Measurements from ENCODE around the gene CMTM4.

CMTM4 gene

GRCh38 chr16:66603537-66604375 is 92.8 kb downstream of the CMTM4 start:
- peak overlapping the region; percentile 48 to 88 for H3K4me3 ChIP-seq (ENCODE audit: low read length in 2 of 2)
- peak overlapping the region; percentile 98 for H3K27ac ChIP-seq (replicated peaks; ENCODE audit: low read length)
- no CpG with 5 or more reads among the region's 32 CpGs for WGBS, 2 donors (ENCODE audit: extremely low coverage in 2 of 2, insufficient read length in 2 of 2, insufficient replicate concordance in 1 of 2)
- H2AK5ac ChIP-seq (ENCODE audit: low read depth, low read length): no peak overlapping the region
- peaks cover 13% of the 10 kb centered on the region for H3K79me1 ChIP-seq (ENCODE audit: low read depth, low read length)
- H3K36me3 ChIP-seq (replicated peaks in 1 of 2; ENCODE audit: control insufficient read depth in 2 of 2, insufficient read depth in 2 of 2, low read length in 2 of 2): peaks cover 7 to 22% of the 10 kb centered on the region in 2 donors
- no peaks in the 10 kb centered on the region for H3K9me3 ChIP-seq (replicated peaks in 1 of 2; ENCODE audit: control insufficient read depth in 2 of 2, insufficient read depth in 1 of 2, low read depth in 1 of 2, low read length in 2 of 2)
- H3K9ac ChIP-seq (ENCODE audit: low read depth, low read length, poor library complexity): peak overlapping the region; percentile 87
- no peak overlapping the region for H4K8ac ChIP-seq (ENCODE audit: low read depth, low read length)
- no peak overlapping the region for H4K91ac ChIP-seq (ENCODE audit: low read depth, low read length, poor library complexity)
- no peak overlapping the region for H2BK120ac ChIP-seq (ENCODE audit: low read depth, low read length)
- H3K14ac ChIP-seq (ENCODE audit: low read length): no peak overlapping the region
- peak overlapping the region; percentile 1 for H2BK15ac ChIP-seq (ENCODE audit: low read length)
- H3K23ac ChIP-seq (ENCODE audit: low read depth, low read length, poor library complexity): peak overlapping the region; percentile 0
- peak overlapping the region; percentile 2 for H2BK5ac ChIP-seq (ENCODE audit: low read length)
- H3K4me2 ChIP-seq (ENCODE audit: insufficient read depth, low read length, poor library complexity, severe bottlenecking): peak overlapping the region; percentile 60
- H3K27me3 ChIP-seq (ENCODE audit: control insufficient read depth in 3 of 3, insufficient read depth in 3 of 3, low read depth in 1 of 3, low read length in 3 of 3): no peaks in the 10 kb centered on the region
- peak overlapping the region; percentile 98 for H2AFZ ChIP-seq (ENCODE audit: low read length)
- peak; percentile 80 for DNase-seq (ENCODE audit: low spot score)
- H3K4ac ChIP-seq (ENCODE audit: low read length): no peak overlapping the region
- H3K4me1 ChIP-seq (ENCODE audit: control insufficient read depth in 2 of 2, insufficient read depth in 1 of 2, low read depth in 1 of 2, low read length in 2 of 2): peaks cover 12 to 17% of the 10 kb centered on the region in 2 donors
- peak overlapping the region; percentile 31 for H2BK12ac ChIP-seq (ENCODE audit: low read length)
- peak overlapping the region; percentile 66 for H3K18ac ChIP-seq (ENCODE audit: low read length)

DNA sequence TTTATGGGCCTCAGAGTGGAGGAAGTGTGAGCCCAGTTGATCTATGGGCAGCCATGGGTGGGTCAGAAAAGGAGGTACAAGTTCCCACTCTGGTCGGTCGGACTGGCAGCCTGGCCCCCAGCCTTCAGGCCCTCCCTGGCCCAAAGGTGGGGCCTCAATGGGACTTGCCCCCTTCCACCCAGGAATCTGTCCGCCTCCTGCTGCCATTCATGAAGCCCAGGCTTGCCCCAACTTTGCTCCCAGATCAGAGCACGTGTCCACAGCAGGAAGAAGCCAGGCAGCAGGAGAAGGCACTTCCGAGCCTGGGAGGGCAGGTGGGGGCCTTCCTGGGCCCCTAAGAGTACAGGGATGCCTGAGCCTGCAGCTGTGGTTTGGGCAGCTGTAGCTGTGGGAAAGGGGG is 95.1 kb downstream of the CMTM4 start:
- H3K4me3 ChIP-seq (ENCODE audit: low read length in 2 of 2): no peak overlapping the region
- WGBS, 2 donors (ENCODE audit: extremely low coverage in 2 of 2, insufficient read length in 2 of 2, insufficient replicate concordance in 1 of 2): no CpG with 5 or more reads among the region's 5 CpGs
- H3K9ac ChIP-seq (ENCODE audit: low read depth, low read length, poor library complexity): no peak overlapping the region
- H3K4me1 ChIP-seq (ENCODE audit: control insufficient read depth in 2 of 2, insufficient read depth in 1 of 2, low read depth in 1 of 2, low read length in 2 of 2): peaks cover 7 to 11% of the 10 kb centered on the region in 2 donors
- no peaks in the 10 kb centered on the region for H3K27me3 ChIP-seq (ENCODE audit: control insufficient read depth in 3 of 3, insufficient read depth in 3 of 3, low read depth in 1 of 3, low read length in 3 of 3)
- H3K36me3 ChIP-seq (replicated peaks in 1 of 2; ENCODE audit: control insufficient read depth in 2 of 2, insufficient read depth in 2 of 2, low read length in 2 of 2): peaks cover 0 to 5% of the 10 kb centered on the region in 2 donors
- peak overlapping the region; percentile 59 for H3K18ac ChIP-seq (ENCODE audit: low read length)
- no peak overlapping the region for H3K14ac ChIP-seq (ENCODE audit: low read length)
- no peak overlapping the region for H2BK120ac ChIP-seq (ENCODE audit: low read depth, low read length)
- H4K8ac ChIP-seq (ENCODE audit: low read depth, low read length): no peak overlapping the region
- H2BK12ac ChIP-seq (ENCODE audit: low read length): no peak overlapping the region
- peak overlapping the region; percentile 3 for H3K23ac ChIP-seq (ENCODE audit: low read depth, low read length, poor library complexity)
- H2AK5ac ChIP-seq (ENCODE audit: low read depth, low read length): peak overlapping the region; percentile 81
- H3K4me2 ChIP-seq (ENCODE audit: insufficient read depth, low read length, poor library complexity, severe bottlenecking): no peak overlapping the region
- peak overlapping the region; percentile 48 for H2AFZ ChIP-seq (ENCODE audit: low read length)
- H4K91ac ChIP-seq (ENCODE audit: low read depth, low read length, poor library complexity): no peak overlapping the region
- H3K9me3 ChIP-seq (replicated peaks in 1 of 2; ENCODE audit: control insufficient read depth in 2 of 2, insufficient read depth in 1 of 2, low read depth in 1 of 2, low read length in 2 of 2): no peaks in the 10 kb centered on the region
- H3K27ac ChIP-seq (replicated peaks; ENCODE audit: low read length): no peak overlapping the region
- H3K4ac ChIP-seq (ENCODE audit: low read length): no peak overlapping the region
- DNase-seq (ENCODE audit: low spot score): no peak
- H2BK5ac ChIP-seq (ENCODE audit: low read length): no peak overlapping the region
- no peak overlapping the region for H2BK15ac ChIP-seq (ENCODE audit: low read length)
- H3K79me1 ChIP-seq (ENCODE audit: low read depth, low read length): peaks cover 9% of the 10 kb centered on the region

- Histone ChIP-seq H2BK12ac (ENCODE audit: low read length) (no peak overlapping the region), H3K9me3 (replicated peaks in 1 of 2; ENCODE audit: control insufficient read depth in 2 of 2, insufficient read depth in 1 of 2, low read depth in 1 of 2, low read length in 2 of 2) (no peaks in the 10 kb centered on the region), H3K79me1 (ENCODE audit: low read depth, low read length) (no peaks in the 10 kb centered on the region), H3K4ac (ENCODE audit: low read length) (no peak overlapping the region), H3K23ac (ENCODE audit: low read depth, low read length, poor library complexity) (no peak overlapping the region), H4K8ac (ENCODE audit: low read depth, low read length) (no peak overlapping the region), H3K4me2 (ENCODE audit: insufficient read depth, low read length, poor library complexity, severe bottlenecking) (no peak overlapping the region), H2BK120ac (ENCODE audit: low read depth, low read length) (no peak overlapping the region), H4K91ac (ENCODE audit: low read depth, low read length, poor library complexity) (no peak overlapping the region), H2BK5ac (ENCODE audit: low read length) (no peak overlapping the region), H2BK15ac (ENCODE audit: low read length) (no peak overlapping the region), H3K27ac (replicated peaks; ENCODE audit: low read length) (no peak overlapping the region), H3K14ac (ENCODE audit: low read length) (no peak overlapping the region), H3K18ac (ENCODE audit: low read length) (no peak overlapping the region), H3K36me3 (replicated peaks in 1 of 2; ENCODE audit: control insufficient read depth in 2 of 2, insufficient read depth in 2 of 2, low read length in 2 of 2) (no peaks in the 10 kb centered on the region), H2AFZ (ENCODE audit: low read length) (no peak overlapping the region), H3K9ac (ENCODE audit: low read depth, low read length, poor library complexity) (no peak overlapping the region), H3K4me3 (ENCODE audit: low read length in 2 of 2) (no peak overlapping the region), H3K4me1 (ENCODE audit: control insufficient read depth in 2 of 2, insufficient read depth in 1 of 2, low read depth in 1 of 2, low read length in 2 of 2) (peaks cover 0 to 3% of the 10 kb centered on the region in 2 donors), H3K27me3 (ENCODE audit: control insufficient read depth in 3 of 3, insufficient read depth in 3 of 3, low read depth in 1 of 3, low read length in 3 of 3) (no peaks in the 10 kb centered on the region), H2AK5ac (ENCODE audit: low read depth, low read length) (no peak overlapping the region)
- no CpG with 5 or more reads among the region's 1 CpG for WGBS, 2 donors (ENCODE audit: extremely low coverage in 2 of 2, insufficient read length in 2 of 2, insufficient replicate concordance in 1 of 2)
- no peak for DNase-seq (ENCODE audit: low spot score)
Observed at GRCh38 chr16:66600477-66600876, 96.1 kb downstream of the CMTM4 start.

DNA sequence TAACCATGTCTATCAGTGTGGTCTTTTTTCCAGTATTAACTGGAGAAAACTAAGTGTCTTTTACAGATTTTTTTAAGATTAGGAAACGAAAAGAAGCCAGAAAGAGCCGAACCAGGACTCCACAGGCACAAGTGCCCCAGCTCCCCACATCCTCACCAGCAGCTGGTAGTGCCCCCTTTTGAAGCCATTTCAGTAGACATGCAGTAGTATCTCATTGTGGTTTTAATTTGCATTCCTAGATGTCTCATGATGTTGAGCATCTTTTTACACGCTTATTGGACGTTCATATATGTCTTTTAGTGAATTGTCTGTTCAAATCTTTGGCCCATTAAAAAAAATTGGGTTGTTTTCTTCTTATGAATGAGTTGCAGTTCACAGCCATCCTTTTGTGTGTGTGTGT is 96.8 kb downstream of the CMTM4 start:
- Histone ChIP-seq H2BK12ac (ENCODE audit: low read length) (no peak overlapping the region), H3K23ac (ENCODE audit: low read depth, low read length, poor library complexity) (no peak overlapping the region), H2BK5ac (ENCODE audit: low read length) (no peak overlapping the region), H3K27me3 (ENCODE audit: control insufficient read depth in 3 of 3, insufficient read depth in 3 of 3, low read depth in 1 of 3, low read length in 3 of 3) (no peaks in the 10 kb centered on the region), H3K14ac (ENCODE audit: low read length) (no peak overlapping the region), H4K91ac (ENCODE audit: low read depth, low read length, poor library complexity) (no peak overlapping the region), H3K4me3 (ENCODE audit: low read length in 2 of 2) (no peak overlapping the region), H4K8ac (ENCODE audit: low read depth, low read length) (no peak overlapping the region), H3K18ac (ENCODE audit: low read length) (no peak overlapping the region), H3K4me1 (ENCODE audit: control insufficient read depth in 2 of 2, insufficient read depth in 1 of 2, low read depth in 1 of 2, low read length in 2 of 2) (peaks cover 0 to 3% of the 10 kb centered on the region in 2 donors), H3K4me2 (ENCODE audit: insufficient read depth, low read length, poor library complexity, severe bottlenecking) (no peak overlapping the region), H3K4ac (ENCODE audit: low read length) (no peak overlapping the region), H2BK120ac (ENCODE audit: low read depth, low read length) (no peak overlapping the region), H2BK15ac (ENCODE audit: low read length) (no peak overlapping the region), H2AK5ac (ENCODE audit: low read depth, low read length) (no peak overlapping the region), H3K9me3 (replicated peaks in 1 of 2; ENCODE audit: control insufficient read depth in 2 of 2, insufficient read depth in 1 of 2, low read depth in 1 of 2, low read length in 2 of 2) (no peaks in the 10 kb centered on the region), H2AFZ (ENCODE audit: low read length) (no peak overlapping the region), H3K27ac (replicated peaks; ENCODE audit: low read length) (no peak overlapping the region), H3K79me1 (ENCODE audit: low read depth, low read length) (no peaks in the 10 kb centered on the region), H3K9ac (ENCODE audit: low read depth, low read length, poor library complexity) (no peak overlapping the region), H3K36me3 (replicated peaks in 1 of 2; ENCODE audit: control insufficient read depth in 2 of 2, insufficient read depth in 2 of 2, low read length in 2 of 2) (no peaks in the 10 kb centered on the region)
- no CpG with 5 or more reads among the region's 4 CpGs for WGBS, 2 donors (ENCODE audit: extremely low coverage in 2 of 2, insufficient read length in 2 of 2, insufficient replicate concordance in 1 of 2)
- no peak for DNase-seq (ENCODE audit: low spot score)

All from neuronal stem cell (in vitro differentiated cells).